SKM-1 (cell line): Measurements from ENCODE around the gene SPEM3.
A peak's percentile ranks its signal among the peaks of the same experiment; 100 is the strongest.

Experiments
- DNase-seq: peaks from one replicate; lab custom pipeline; 2025; ENCODE audit not compliant: unreplicated experiment; lab: John Stamatoyannopoulos, UW

Gene SPEM3

DNA sequence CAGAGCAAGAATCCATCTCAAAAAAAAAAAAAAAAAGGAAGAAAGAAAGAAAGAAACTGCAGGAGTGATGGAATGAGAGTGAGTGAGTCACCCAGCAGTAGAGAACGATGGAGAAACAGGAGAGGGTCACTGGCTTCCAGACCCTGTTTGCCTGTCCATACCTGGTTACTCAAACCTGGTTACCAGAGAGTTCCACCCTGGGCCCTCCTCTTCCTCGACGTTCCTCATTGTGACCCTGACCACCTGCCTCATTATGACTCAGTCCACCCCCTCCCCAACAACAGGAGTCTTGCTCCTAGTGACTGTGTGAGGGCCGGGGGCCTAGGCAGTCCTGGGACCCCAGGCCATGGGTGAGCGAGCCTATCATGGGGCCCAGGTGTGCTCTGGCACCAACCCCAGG, at the start of gene SPEM3:
TSS of gene SPEM3 (plus strand) at position 301 of the 400 bp plus-strand sequence. CDS start at position 347, 46 bp downstream.
- no peak for DNase-seq

DNA sequence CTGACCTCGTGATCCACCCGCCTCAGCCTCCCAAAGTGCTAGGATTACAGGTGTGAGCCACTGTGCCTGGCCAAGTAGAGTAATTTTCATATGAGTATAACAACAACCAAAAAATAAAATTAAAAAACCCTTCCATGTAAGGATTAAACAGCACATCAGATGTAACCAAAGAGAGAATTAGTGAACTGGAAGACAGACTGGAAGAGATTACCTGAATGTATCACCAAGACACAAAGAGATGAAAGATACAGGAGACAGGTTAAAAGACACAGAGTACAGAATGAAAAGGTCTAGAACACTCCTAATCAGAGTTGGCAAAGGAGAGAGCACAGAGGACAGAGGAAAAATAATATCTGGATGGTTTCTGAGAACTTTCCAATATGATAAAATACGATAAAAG, 49.5 kb upstream of the SPEM3 start:
- no peak for DNase-seq

DNA sequence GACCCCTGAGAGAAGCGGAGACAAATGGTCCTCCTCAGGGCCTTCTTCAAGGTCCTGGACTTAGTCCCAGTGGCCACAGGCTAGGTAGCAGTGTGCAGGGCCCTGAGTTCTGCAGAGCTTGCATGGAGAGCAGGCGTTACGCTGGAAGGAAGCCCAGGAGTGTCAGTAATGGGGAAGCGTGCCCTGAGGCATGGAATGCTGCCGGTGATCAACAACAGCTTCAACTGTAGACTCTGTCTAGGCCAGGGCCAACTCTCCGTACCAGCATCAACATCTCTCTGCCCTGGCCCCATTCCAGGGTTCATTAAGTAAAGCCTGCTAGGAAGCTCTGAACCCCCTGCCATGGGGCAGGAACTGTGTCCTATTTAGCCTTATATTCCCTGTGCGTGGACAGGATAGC, 48.3 kb upstream of the SPEM3 start:
- no peak for DNase-seq

DNA sequence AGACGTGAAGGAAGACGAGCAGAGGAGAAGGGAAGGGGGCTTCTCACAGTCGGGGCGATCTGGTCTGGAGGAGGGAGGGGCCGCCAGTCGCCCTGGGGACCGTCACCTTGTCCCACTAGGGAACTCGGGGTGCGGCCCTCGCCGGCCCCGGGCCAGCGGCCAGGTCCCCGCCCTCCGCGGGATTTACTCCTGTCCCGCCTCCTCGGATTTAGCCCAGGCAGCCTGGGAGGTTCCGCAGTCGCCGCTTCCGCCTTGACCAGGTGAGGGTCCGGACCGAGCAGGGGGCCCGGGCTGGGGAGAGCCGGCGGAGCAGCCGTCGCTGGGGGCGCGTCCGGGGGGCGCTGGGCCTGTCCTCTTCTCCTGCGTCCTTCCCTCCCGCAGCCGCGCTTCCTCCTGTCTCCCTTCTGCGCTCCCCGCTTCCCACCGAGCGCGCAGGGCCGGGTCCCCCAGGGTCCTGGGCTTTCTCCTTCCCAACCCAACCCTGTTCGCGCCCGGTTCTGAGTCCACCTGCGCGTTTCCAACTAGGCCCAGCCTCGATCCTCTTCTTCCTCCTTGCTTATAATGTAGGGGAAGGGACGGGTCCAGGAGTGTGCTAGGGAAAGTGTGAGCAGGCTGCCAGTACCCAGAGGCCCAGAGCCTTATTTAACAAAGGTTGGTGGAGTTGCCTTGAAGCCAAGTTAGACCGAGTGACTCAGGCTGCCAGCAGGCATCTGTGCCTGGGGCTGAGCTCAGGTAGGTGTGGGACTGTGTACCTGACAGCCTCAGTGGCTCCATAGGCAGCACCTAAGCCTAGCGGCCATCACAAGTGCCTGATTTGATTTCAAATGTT, 47.6 kb upstream of the SPEM3 start, which contains the start of gene TNK1:
TSS of gene TNK1 (plus strand) at position 235 of the 829 bp plus-strand sequence. CDS start 1,838 bp downstream, outside the sequence.
- DNase-seq, result no peak

DNA sequence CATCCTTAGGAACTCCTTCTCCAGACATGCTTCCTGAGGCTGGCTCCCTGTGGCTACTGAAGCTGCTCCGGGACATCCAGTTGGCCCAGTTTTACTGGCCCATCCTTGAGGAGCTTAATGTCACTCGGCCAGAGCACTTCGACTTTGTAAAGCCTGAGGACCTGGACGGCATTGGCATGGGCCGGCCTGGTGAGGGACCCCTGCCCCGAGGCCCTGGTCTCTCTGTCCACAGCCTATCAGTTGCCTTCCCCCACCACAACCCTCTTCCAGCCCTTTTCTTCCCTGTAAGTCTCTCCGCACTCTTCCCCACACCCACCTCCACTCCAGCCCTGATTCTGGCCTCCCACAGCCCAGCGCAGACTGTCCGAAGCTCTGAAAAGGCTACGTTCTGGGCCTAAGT, 45.8 kb upstream of the SPEM3 start:
- DNase-seq, result no peak

DNA sequence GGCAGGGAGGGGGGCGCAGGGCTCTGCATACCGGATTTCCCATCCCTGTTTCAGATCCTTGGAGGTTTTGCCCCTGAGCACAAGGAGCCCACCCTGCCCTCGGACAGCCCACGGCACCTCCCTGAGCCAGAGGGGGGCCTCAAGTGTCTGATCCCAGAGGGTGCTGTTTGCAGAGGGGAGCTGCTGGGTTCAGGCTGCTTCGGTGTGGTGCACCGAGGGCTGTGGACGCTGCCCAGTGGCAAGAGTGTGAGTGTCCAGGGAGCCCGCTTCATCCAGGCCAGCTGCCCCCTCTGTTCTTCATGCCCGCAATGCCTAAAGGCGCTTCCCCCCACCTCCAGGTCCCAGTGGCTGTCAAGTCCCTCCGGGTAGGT, 45.3 kb upstream of the SPEM3 start:
- no peak for DNase-seq

DNA sequence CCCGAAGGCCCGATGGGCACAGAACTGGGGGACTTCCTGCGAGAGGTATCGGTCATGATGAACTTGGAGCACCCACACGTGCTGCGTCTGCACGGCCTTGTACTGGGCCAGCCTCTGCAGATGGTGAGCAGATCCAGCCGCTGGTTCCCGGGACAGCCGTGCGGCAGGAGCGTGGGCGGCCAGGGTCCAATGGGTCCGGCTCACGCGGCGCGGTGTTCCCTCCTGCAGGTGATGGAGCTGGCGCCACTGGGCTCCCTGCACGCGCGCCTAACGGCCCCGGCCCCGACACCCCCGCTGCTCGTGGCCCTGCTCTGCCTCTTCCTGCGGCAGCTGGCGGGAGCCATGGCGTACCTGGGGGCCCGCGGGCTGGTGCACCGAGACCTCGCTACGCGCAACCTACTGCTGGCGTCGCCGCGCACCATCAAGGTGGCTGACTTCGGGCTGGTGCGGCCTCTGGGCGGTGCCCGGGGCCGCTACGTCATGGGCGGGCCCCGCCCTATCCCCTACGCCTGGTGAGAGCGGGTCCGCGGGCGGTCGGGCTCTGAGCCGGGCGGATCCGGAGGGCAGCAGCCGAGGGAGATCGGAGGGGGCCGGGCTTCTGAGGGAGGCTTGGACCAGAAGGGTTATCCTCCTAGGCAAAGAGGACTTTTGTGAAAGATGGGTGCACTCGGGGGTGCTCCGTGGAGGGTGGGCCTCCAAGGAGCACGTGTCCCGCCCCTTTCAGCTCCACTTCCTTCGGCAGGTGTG, 44.7 kb upstream of the SPEM3 start:
- DNase-seq, result no peak

DNA sequence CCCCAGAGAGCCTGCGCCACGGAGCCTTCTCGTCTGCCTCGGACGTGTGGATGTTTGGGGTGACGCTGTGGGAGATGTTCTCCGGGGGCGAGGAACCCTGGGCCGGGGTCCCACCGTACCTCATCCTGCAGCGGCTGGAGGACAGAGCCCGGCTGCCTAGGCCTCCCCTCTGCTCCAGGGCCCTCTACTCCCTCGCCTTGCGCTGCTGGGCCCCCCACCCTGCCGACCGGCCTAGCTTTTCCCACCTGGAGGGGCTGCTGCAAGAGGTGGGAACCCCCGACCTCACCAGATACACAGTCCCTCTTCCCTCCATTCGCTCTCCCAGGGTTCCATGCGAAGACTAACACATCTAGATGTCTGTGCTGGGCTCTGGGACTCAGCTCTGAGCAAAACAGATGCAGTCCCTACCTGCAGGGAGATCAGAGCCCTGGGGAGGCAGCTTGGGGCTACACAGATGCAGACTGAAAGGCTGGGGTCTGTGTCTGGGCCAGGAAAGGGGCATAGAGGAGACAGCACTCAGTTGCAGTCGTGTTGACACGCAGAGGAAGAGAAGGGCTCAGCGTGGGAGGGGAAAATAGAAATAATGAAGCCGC, 44.1 kb upstream of the SPEM3 start:
- DNase-seq, result no peak

DNA sequence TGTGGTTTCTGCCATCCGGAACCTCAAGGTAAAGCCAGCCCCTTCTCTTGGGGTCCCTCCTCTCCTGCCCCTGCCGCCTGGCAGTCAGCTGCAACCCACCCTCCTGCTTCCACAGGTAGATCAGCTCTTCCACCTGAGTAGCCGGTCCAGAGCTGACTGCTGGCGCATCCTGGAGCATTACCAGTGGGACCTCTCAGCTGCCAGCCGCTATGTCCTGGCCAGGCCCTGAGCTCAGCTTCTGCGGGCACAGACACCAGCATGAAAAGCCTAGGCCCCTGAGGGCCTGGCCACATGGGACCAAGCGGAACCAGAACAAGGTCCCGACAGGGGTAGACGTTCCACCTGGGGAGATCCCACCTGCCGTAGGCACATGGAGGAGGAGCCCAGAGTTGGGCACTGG, 39.8 kb upstream of the SPEM3 start:
- DNase-seq, result no peak

DNA sequence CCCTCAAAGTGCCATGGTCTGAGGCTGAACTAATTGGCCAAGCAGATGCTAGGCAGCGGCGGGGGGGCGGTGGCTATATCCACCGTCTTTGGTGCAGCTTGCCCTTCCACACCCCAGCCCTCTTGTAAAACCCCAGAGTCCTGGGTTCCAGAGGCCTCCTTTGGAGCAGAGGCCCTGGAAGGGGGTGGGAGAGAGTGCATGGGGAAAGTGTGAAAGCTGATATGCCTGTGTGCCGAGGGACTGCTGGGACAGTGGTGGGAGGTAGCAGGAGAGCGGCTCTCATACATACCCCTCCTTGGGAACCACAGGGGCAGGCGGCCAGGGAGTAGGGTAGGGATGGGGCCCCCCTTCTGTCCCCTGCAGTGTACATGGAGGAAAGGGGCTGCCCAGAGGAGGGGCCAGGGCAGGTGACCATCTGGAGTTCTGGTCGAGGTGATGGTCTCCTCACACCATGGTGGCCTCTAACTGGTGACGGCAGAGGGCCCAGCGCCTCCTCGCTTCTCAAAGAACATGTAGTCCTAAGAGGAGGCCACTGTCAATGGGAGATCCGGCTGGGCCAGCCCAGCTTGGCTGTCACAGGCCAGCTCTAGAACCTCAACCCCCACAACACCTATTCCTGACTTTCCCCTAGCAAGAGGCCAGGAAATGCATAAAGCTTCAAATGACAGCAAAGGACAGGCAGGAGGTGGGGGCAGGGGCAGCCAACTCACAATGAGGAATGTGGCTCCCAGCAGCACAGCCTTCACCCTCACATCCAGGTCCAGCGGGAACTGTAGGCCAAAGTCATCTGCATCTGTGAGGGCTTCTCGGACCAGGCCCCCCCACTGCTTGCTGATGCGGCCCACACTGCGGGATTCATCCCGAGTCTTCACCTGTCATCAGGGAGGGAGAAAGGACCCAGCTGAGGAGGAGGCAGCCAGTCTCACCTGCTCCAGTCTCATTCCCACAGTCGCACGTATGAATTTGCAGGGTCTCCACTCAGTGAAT, 38.4 kb upstream of the SPEM3 start:
- no peak for DNase-seq

DNA sequence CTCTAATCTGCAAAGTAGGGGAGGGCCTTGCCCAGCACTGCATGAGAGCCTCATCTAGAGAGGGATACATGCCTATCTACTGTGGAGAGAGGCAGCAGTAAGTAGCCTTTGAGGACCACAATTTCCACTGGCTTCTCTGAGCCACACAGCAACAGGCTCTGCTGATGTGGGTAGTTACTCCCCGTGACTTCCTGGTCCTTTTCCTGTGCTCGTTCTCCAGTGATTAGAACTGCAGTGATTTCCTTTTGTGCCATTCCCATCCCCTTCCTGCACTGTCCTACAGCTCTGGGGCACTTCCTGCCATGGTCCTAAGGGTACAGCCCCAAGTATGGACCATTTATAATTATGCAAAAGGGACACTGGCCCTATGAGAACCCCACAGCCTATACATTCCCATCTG, 37.4 kb upstream of the SPEM3 start:
- no peak for DNase-seq

DNA sequence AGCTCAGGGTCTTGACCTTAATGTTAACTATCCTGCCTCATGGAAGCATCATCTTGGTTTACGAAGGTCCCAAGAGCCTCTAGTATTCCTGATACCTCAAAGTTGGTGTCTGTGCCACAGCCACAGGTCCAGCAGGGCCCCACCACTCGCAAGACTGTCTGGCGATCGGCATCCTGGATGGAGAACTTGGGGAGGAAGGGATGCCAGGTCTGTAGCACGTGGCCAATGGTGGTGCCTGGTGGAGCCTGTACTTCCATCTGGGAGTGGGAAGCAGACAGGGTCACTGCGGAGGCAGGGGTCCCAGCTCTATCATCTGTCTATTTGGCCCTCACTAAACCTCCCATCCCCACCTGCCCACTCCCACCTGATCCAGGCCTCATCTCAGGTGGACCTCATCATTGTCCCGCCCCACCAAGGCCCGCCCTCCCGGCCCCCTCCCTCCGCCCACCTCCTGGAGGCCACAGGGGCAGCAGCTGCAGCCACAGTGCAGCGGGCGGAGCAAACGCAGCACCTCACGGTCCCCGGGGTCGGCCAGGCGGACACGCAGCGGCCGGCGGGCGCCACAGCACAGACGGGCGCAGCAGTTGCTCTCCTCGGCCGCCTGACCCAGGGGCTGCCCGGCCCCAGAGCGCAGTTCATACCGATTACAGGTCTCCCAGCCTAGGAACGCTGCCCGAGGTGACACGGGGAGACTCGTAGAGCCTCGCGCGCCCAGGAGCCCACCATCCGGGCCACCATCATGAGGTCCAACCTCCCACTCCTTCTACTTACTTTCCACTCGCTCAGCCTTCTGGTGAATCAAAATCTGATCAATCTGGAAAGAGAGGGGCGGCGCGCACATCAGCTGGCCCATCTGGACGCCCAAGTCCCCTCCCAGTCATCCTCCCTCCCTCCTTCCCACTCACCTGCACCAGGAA, 35.7 kb upstream of the SPEM3 start:
- no peak for DNase-seq

DNA sequence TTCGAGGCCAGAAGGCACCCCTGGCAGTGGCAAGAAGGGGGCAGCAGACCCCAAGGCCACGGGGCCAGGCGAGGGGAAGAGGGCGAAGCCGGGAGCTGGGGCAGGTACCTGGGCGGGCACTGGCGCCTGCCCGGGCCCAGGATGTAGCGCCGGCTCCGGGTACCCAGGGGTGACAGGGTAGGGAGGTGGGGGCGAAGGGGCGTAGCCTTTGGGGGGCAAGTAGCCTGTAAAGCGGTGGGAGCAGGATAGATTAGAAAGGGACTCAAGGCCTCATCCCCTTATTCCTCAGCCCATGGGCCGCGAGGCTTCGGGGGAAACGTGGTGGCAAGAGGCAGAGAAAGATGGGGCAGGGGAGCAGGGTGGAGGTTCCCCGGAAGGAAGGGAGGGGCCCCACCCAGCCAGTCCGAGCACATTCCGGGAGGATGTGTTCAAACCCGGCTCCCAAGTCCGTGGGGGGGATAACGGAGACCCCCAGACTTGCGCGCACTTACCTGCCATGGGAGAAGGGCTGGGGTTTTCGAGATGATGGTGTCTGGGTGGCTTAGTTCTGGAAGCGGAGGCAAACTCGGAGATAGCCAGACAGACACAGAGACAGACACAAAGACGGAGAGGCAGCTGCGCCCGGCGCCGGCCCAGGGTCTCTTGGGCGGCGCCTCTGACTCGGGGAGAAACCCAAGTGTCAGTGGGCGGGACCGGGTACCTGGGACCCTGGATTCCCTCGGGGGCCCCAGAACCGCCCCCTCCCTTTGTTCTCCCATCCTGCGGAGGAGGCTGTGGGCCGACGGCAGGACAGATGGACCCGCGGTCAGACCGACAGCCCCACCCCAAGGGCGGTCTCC, 34.8 kb upstream of the SPEM3 start:
- no peak for DNase-seq

DNA sequence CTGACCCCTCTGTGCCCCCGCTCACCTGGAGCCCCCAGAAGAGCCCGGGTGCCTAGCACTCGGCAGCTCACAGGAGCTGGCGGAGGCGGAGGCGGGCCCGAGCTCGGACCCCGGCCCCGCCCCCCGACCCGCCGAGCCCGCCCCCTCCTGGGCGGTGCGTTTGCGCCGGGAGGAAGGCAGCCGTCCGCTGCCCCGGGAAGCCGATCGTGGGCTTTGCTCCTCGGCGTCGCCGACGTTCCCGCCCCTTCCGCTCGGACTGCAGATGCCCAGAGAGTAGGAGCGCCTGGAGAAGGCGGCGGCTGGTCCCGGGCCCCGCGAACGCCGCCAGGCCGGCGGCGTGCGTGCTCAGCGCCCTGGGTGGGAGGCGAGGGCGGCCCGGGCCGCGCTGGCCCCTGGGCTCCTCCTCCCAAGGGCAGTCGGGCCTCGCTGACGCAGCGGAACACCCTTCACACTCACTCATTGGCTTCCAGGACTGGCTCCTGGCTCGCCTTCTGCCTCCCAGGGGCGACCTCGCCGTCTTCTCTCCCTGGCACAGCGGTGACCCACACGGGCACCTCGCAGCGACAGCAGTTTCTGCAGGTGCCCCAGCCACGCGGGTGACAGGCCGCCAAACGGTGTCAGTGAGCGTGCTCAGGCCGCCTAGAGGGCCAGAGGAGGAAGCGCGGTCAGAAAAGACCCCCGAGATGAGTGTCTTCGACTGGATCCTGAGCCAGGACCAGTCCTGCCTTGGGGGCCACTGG, 34.0 kb upstream of the SPEM3 start, which contains the start of gene PLSCR3:
TSS of gene PLSCR3 (minus strand) at position 74 of the 740 bp plus-strand sequence. CDS start 415 bp downstream, outside the sequence.
- DNase-seq, result peak; percentile 18

DNA sequence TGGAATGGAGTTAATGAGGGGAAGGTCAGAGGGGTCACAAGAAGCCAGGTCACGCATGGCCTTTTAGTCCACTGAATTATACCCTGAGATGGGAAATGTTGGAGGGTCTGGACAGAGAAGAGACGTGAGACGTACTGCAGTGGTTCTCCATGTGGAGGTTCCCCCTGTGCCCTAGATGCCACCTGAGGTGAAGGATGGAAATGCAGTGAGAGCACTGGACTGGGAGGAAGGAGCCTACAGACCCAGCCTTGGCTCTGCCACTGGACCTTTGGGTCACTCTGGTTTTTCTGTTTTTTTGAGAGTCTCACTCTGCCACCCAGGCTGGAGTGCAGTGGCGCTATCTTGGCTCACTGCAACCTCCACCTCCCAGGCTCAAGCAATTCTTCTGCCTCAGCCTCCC, 32.5 kb upstream of the SPEM3 start:
- no peak for DNase-seq

DNA sequence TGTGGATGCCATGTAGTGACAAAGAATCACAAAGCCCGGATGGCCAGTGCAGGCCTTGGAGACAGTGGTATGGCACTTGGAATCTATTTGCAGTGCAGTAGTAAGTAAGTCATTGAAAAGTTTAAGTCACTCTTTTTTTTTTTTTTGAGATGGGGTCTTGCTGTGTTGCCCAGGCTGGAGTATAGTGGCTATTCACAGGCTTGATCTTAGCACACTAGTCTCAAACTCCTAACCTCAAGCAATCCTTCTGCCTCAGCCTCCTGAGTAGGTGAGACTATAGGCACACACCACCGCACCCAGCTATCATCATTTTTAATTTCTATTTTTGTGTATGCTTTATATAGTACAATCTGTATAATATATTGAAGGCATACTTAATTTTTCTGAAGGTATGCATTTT, 30.0 kb upstream of the SPEM3 start:
- no peak for DNase-seq

DNA sequence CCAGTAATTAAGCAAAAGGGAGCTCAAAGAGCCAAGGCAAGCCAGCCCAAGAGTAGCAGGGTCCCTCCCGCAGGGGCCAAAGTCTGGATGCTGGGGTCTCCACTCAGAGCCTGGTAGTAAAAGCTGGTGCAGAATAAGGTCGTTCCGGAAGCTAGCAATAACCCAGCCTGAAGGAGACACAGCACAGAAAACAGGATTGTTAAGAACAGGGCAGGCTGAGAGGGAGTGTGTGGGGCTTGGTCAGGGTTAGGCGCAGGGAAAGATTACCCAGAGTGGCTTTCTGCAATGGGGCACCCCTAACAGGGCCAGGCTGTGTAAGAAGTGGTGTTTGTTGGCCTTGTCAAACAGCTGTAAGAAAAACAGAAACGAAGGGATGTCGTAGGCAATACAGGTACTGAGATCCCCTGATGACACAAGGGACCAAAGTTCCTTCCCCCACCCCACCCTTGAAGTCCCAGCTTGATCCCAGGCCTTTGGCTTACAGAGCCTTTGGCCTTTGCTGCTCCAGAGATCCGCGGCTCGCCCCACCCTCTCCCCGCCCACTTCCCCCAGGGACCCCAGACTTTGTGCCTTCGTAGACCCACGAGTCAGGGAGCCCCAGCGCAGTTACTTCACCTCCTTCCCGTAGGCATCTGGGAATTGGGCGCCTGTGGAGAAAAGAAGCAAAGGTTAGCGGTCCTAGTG, 25.5 kb upstream of the SPEM3 start:
- DNase-seq, result no peak

DNA sequence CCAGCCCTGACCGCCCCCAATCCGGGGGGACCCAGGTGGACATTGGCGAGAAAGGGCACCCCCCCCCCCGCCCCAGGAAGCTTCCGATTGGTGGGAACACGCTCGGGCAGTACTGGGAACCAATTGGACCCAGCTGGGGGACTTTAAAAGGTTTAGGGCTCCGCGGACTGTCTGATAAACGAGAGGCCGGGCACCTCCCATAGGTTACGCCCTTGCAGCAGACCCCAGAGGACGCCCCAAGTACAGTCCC, 25.0 kb upstream of the SPEM3 start:
- no peak for DNase-seq
